ENCODE data around the gene LCNL1.

LCNL1 gene

GRCh38 chr9:136977223-136977622 is 5.6 kb upstream of the LCNL1 start, which contains the start of gene PTGDS:
Gene PTGDS (plus strand): TSS chr9:136977504. CDS start chr9:136977579, 75 bp downstream.
- DNase-seq, result no peak

- no peak for DNase-seq
Measured at GRCh38 chr9:136977649-136978072, 5.1 kb upstream of the LCNL1 start.

- DNase-seq, result peak; percentile 88
Measured at GRCh38 chr9:136978073-136978864, 4.5 kb upstream of the LCNL1 start.

GRCh38 chr9:136978865-136979544 is 3.8 kb upstream of the LCNL1 start:
- DNase-seq, result no peak

- peak; percentile 27 for DNase-seq
Measured at GRCh38 chr9:136979769-136980587, 2.8 kb upstream of the LCNL1 start.

GRCh38 chr9:136980669-136981478 is 1.9 kb upstream of the LCNL1 start:
- no peak for DNase-seq

- DNase-seq, result no peak
Measured at GRCh38 chr9:136981588-136982231, 1.1 kb upstream of the LCNL1 start.

- no peak for DNase-seq
Measured at GRCh38 chr9:136983167-136983566, 374 bp downstream of the LCNL1 start.

GRCh38 chr9:136983656-136984314 is 992 bp downstream of the LCNL1 start:
- no peak for DNase-seq

GRCh38 chr9:136984464-136985026 is 1.8 kb downstream of the LCNL1 start:
- no peak for DNase-seq

GRCh38 chr9:136985027-136985602 is 2.3 kb downstream of the LCNL1 start:
- DNase-seq, result no peak

- no peak for DNase-seq
Measured at GRCh38 chr9:136985853-136986252, 3.1 kb downstream of the LCNL1 start.

GRCh38 chr9:136988872-136989271 is 6.1 kb downstream of the LCNL1 start:
- no peak for DNase-seq

GRCh38 chr9:136990242-136990911 is 7.6 kb downstream of the LCNL1 start:
- no peak for DNase-seq

GRCh38 chr9:136991993-136992818 is 9.4 kb downstream of the LCNL1 start, which contains the start of gene PAXX:
Gene PAXX (plus strand): TSS chr9:136992422. CDS start chr9:136992444, 22 bp downstream.
- peak; percentile 94 for DNase-seq

- DNase-seq, result no peak
Measured at GRCh38 chr9:136992819-136993369, 10.1 kb downstream of the LCNL1 start.

- DNase-seq, result no peak
Measured at GRCh38 chr9:136994180-136994887, 11.5 kb downstream of the LCNL1 start.

GRCh38 chr9:136994888-136995230 is 12.1 kb downstream of the LCNL1 start:
- no peak for DNase-seq
